Liver (tissue), 9 donors: ENCODE measurements around the gene RPS6KA2. TPM values are rescaled to one million over a fixed set of nuclear protein-coding genes. Genes with fewer than 3 reads are reported as not detected.

Experiments used
- DNase-seq: peaks from one replicate; pipeline ENCODE4 v3.0.0-alpha.2; 2017; ENCODE audit warnings: low spot score
- H3K27ac ChIP-seq, 2 donors: one replicate each; pipeline ENCODE4 v1.7.0; 2013; ENCODE audit warnings: inconsistent platforms in 2 of 2, low read length in 2 of 2, control low read depth in 1 of 2, low read depth in 1 of 2, mild to moderate bottlenecking in 1 of 2
- H3K27me3 ChIP-seq, 4 donors: one replicate each; pipeline versions ENCODE4 v1.6.1 to v1.7.0; 2013; ENCODE audit warnings: low read length in 3 of 4, inconsistent platforms in 1 of 4, mild to moderate bottlenecking in 1 of 4, moderate library complexity in 1 of 4; ENCODE audit not compliant: control insufficient read depth in 4 of 4, insufficient read depth in 4 of 4
- H3K36me3 ChIP-seq, 4 donors: one replicate each; pipeline versions ENCODE4 v1.6.1 to v1.7.0; 2013; ENCODE audit warnings: low read length in 3 of 4, mild to moderate bottlenecking in 3 of 4, low read depth in 1 of 4, moderate library complexity in 1 of 4; ENCODE audit not compliant: control insufficient read depth in 4 of 4, insufficient read depth in 3 of 4
- H3K4me1 ChIP-seq, 4 donors: one replicate each; pipeline versions ENCODE4 v1.6.1 to v1.7.0; 2013; ENCODE audit warnings: low read length in 3 of 4, mild to moderate bottlenecking in 3 of 4, moderate library complexity in 1 of 4; ENCODE audit not compliant: control insufficient read depth in 4 of 4, insufficient read depth in 4 of 4
- H3K4me3 ChIP-seq, 3 donors: one replicate each; pipeline versions ENCODE4 v1.6.1 to v1.7.0; 2013; ENCODE audit warnings: low read length in 3 of 3, control low read depth in 1 of 3, low read depth in 1 of 3, mild to moderate bottlenecking in 1 of 3
- H3K9ac ChIP-seq, 2 donors: one replicate each; pipeline ENCODE4 v1.7.0; 2013; ENCODE audit warnings: low read length in 2 of 2, mild to moderate bottlenecking in 2 of 2, moderate library complexity in 2 of 2, control low read depth in 1 of 2, low read depth in 1 of 2
- H3K9me3 ChIP-seq, 4 donors: one replicate each; pipeline versions ENCODE4 v1.6.1 to v1.7.0; 2013; ENCODE audit warnings: low read length in 3 of 4; ENCODE audit not compliant: control insufficient read depth in 4 of 4
- ATF3 ChIP-seq: IDR thresholded peaks from 2 replicates; pipeline ENCODE4 v1.6.1; 2016; ENCODE audit warnings: antibody characterized with exemption
- CTCF ChIP-seq: fragments of 150-350 bp; IDR thresholded peaks from 2 replicates; pipeline ENCODE4 v1.5.1; 2017; ENCODE audit warnings: improper control_type of control experiment, low read depth, low read length; ENCODE audit not compliant: missing input control
- EGR1 ChIP-seq, 2 donors: IDR thresholded peaks; 2 replicates each; pipeline ENCODE4 v1.6.1; 2016 to 2018; ENCODE audit warnings: antibody characterized with exemption in 2 of 2, low read depth in 2 of 2
- FOXA1 ChIP-seq: IDR thresholded peaks from 2 replicates; pipeline ENCODE4 v1.6.1; 2016; ENCODE audit warnings: antibody characterized with exemption
- FOXA2 ChIP-seq: IDR thresholded peaks from 2 replicates; pipeline ENCODE4 v1.6.1; 2016; ENCODE audit warnings: antibody characterized with exemption
- GABPA ChIP-seq, 2 donors: IDR thresholded peaks in 1 of 2; conservative IDR thresholded peaks in 1 of 2; 2 replicates each; pipeline ENCODE4 v1.6.1; 2016; ENCODE audit warnings: antibody characterized with exemption in 2 of 2, mild to moderate bottlenecking in 1 of 2, moderate library complexity in 1 of 2
- HNF4A ChIP-seq, 2 donors: conservative IDR thresholded peaks; 2 replicates each; pipeline ENCODE4 v1.6.1; 2016; ENCODE audit warnings: antibody characterized with exemption in 2 of 2, mild to moderate bottlenecking in 2 of 2
- HNF4G ChIP-seq: IDR thresholded peaks from 2 replicates; pipeline ENCODE4 v1.6.1; 2016; ENCODE audit warnings: antibody characterized with exemption
- JUND ChIP-seq, 2 donors: IDR thresholded peaks; 2 replicates each; pipeline ENCODE4 v1.6.1; 2016; ENCODE audit warnings: antibody characterized with exemption in 2 of 2
- NR2F2 ChIP-seq: IDR thresholded peaks from 2 replicates; pipeline ENCODE4 v1.6.1; 2016; ENCODE audit warnings: antibody characterized with exemption
- RAD21 ChIP-seq, 2 donors: IDR thresholded peaks; 2 replicates each; pipeline ENCODE4 v1.6.1; 2016; ENCODE audit warnings: antibody characterized with exemption in 2 of 2, mild to moderate bottlenecking in 2 of 2
- REST ChIP-seq: IDR thresholded peaks from 2 replicates; pipeline ENCODE4 v1.6.1; 2016; ENCODE audit warnings: antibody characterized with exemption, mild to moderate bottlenecking
- RXRA ChIP-seq, 2 donors: IDR thresholded peaks; 2 replicates each; pipeline ENCODE4 v1.6.1; 2017 to 2018; ENCODE audit warnings: antibody characterized with exemption in 2 of 2, mild to moderate bottlenecking in 1 of 2
- SP1 ChIP-seq: IDR thresholded peaks from 2 replicates; pipeline ENCODE4 v1.6.1; 2018; ENCODE audit warnings: antibody characterized with exemption, mild to moderate bottlenecking
- TAF1 ChIP-seq: conservative IDR thresholded peaks from 2 replicates; pipeline ENCODE4 v1.6.1; 2016; ENCODE audit warnings: antibody characterized with exemption, mild to moderate bottlenecking
- YY1 ChIP-seq: IDR thresholded peaks from 2 replicates; pipeline ENCODE4 v1.6.1; 2016; ENCODE audit warnings: antibody characterized with exemption, mild to moderate bottlenecking
- ZBTB33 ChIP-seq: IDR thresholded peaks from 2 replicates; pipeline ENCODE4 v1.6.1; 2016; ENCODE audit warnings: antibody characterized with exemption
- WGBS: extraction: QIAGEN DNeasy Blood & Tissue Kit; methylation state at CpG from one replicate; pipeline ENCODE4 v1.1.7; 2013; 5-methylcytosine and 5-hydroxymethylcytosine counted together
- polyA plus RNA-seq, 2 donors: library from polyadenylated mRNA; stranded (reverse) in 1 of 2; unstranded in 1 of 2; fragments of 200-250 nt in 1 of 2; fragments of >200 nt in 1 of 2; fragmentation: Nextera tagmentation in 1 of 2; extraction: Ambion mirVana in 1 of 2; gene quantifications; one replicate each; pipeline versions ENCODE4 v1.2.1 to v1.2.3, GENCODE V29; 2013 to 2015
- total RNA-seq, 2 donors: library from RNA; depleted of rRNA; stranded (reverse); fragments of >200 nt; gene quantifications; one replicate each; pipeline ENCODE4 v1.2.3, GENCODE V29; 2014
- donor health status: healthy.
- donor health status: healthy.
- donor health status: healthy.
- donor health status: healthy.
- donor health status: healthy.

The RPS6KA2 gene
- total and polyA plus RNA-seq, 4 donors, result 2.5 to 9.0 (median 5.0) TPM

GRCh38 chr6:166419717-166420116 is 207.3 kb downstream of the RPS6KA2 start:
- no peak overlapping the region for H3K9ac ChIP-seq
- H3K27me3 ChIP-seq, result no peaks in the 10 kb centered on the region
- TF ChIP-seq RXRA (IDR thresholded peaks at IDR 0.05) (no peak), TAF1 (no peak), ATF3 (no peak), CTCF (no peak), NR2F2 (no peak), JUND (IDR thresholded peaks at IDR 0.05) (no peak), REST (no peak), ZBTB33 (no peak), GABPA (IDR thresholded peaks at IDR 0.05 in 1 of 2, conservative IDR thresholded peaks at IDR 0.05 in 1 of 2) (no peak), EGR1 (IDR thresholded peaks at IDR 0.05; ENCODE audit: low read depth in 2 of 2) (no peak), FOXA2 (no peak), FOXA1 (no peak), RAD21 (IDR thresholded peaks at IDR 0.05) (no peak), HNF4G (no peak), YY1 (no peak)
- no peak overlapping the region for H3K27ac ChIP-seq
- H3K4me1 ChIP-seq, result peaks cover 0 to 12% (median 2%) of the 10 kb centered on the region in 4 donors
- 93% methylated on average over 15 of the region's 15 CpGs for WGBS
- no peaks in the 10 kb centered on the region for H3K9me3 ChIP-seq
- H3K4me3 ChIP-seq, result no peak overlapping the region
- no peak for DNase-seq
- H3K36me3 ChIP-seq, result peaks cover 0 to 8% (median 0%) of the 10 kb centered on the region in 4 donors

GRCh38 chr6:166419286-166419685 is 207.8 kb downstream of the RPS6KA2 start:
- H3K36me3 ChIP-seq, result peaks cover 0 to 8% (median 0%) of the 10 kb centered on the region in 4 donors
- H3K27me3 ChIP-seq, result no peaks in the 10 kb centered on the region
- H3K9me3 ChIP-seq, result no peaks in the 10 kb centered on the region
- no peak overlapping the region for H3K9ac ChIP-seq
- no peak overlapping the region for H3K27ac ChIP-seq
- DNase-seq, result no peak
- peaks cover 0 to 12% (median 2%) of the 10 kb centered on the region in 4 donors for H3K4me1 ChIP-seq
- 81% methylated on average over 7 of the region's 7 CpGs for WGBS
- H3K4me3 ChIP-seq, result no peak overlapping the region
- no peak for TF ChIP-seq SP1
- TF ChIP-seq RXRA (IDR thresholded peaks at IDR 0.05), result no peak
- no peak for TF ChIP-seq YY1
- no peak for TF ChIP-seq REST
- no peak for TF ChIP-seq ZBTB33
- TF ChIP-seq GABPA (IDR thresholded peaks at IDR 0.05 in 1 of 2, conservative IDR thresholded peaks at IDR 0.05 in 1 of 2), result no peak
- TF ChIP-seq ATF3, result no peak
- TF ChIP-seq TAF1, result no peak
- no peak for TF ChIP-seq JUND (IDR thresholded peaks at IDR 0.05)
- no peak for TF ChIP-seq FOXA1
- no peak for TF ChIP-seq HNF4A (conservative IDR thresholded peaks at IDR 0.05)
